ENCODE results near the gene KIRREL3.

KIRREL3 gene

GRCh38 chr11:126747315-126747714 lies 253.3 kb downstream of the KIRREL3 start:
- POLR2A ChIA-PET, result no interaction called here

GRCh38 chr11:126746443-126746842 lies 254.1 kb downstream of the KIRREL3 start:
- no peak overlapping the region for H3K4me3 ChIP-seq (ENCODE audit: low read depth, low read length)
- no peak for TF ChIP-seq CTCF (IDR thresholded peaks at IDR 0.05; ENCODE audit: insufficient read depth, low read length, missing control alignments)
- POLR2A ChIA-PET, result no interaction called here
- CTCF ChIA-PET, result interaction anchor here (0.7 to 1.4 kb wide), 2 partner anchors 10 to 30 kb away, joined by 3 to 4 read pairs; no protein-coding TSS in a partner anchor
- no peak for DNase-seq (ENCODE audit: low read depth, low spot score)

More at GRCh38 chr11:126747315-126747714, 253.3 kb downstream of the KIRREL3 start:
- no peak for TF ChIP-seq CTCF (IDR thresholded peaks at IDR 0.05; ENCODE audit: insufficient read depth, low read length, missing control alignments)
- CTCF ChIA-PET, result interaction anchor here (1.0 to 1.4 kb wide), 2 partner anchors 31 to 140 kb away, joined by 3 to 4 read pairs; no protein-coding TSS in a partner anchor
- no peak overlapping the region for H3K4me3 ChIP-seq (ENCODE audit: low read depth, low read length)
- no peak for DNase-seq (ENCODE audit: low read depth, low spot score)

GRCh38 chr11:126744699-126745098 lies 255.9 kb downstream of the KIRREL3 start:
- TF ChIP-seq CTCF (IDR thresholded peaks at IDR 0.05; ENCODE audit: insufficient read depth, low read length, missing control alignments), result no peak
- ChIA-PET CTCF (no interaction called here), POLR2A (no interaction called here)
- H3K4me3 ChIP-seq (ENCODE audit: low read depth, low read length), result no peak overlapping the region
- no peak for DNase-seq (ENCODE audit: low read depth, low spot score)

GRCh38 chr11:126743628-126744027 lies 256.9 kb downstream of the KIRREL3 start:
- no peak overlapping the region for H3K4me3 ChIP-seq (ENCODE audit: low read depth, low read length)
- ChIA-PET CTCF (interaction anchor here (0.7 to 2.6 kb wide), 4 partner anchors 16 to 247 kb away, joined by 3 to 8 read pairs (median 4); no protein-coding TSS in a partner anchor), POLR2A (no interaction called here)
- no peak for TF ChIP-seq CTCF (IDR thresholded peaks at IDR 0.05; ENCODE audit: insufficient read depth, low read length, missing control alignments)
- no peak for DNase-seq (ENCODE audit: low read depth, low spot score)

GRCh38 chr11:126742582-126742981 lies 258.0 kb downstream of the KIRREL3 start:
- CTCF ChIA-PET, result interaction anchor here (1.1 to 2.6 kb wide), 4 partner anchors 15 to 248 kb away, joined by 3 to 8 read pairs (median 4); no protein-coding TSS in a partner anchor
- no peak for DNase-seq (ENCODE audit: low read depth, low spot score)
- POLR2A ChIA-PET, result no interaction called here
- H3K4me3 ChIP-seq (ENCODE audit: low read depth, low read length), result no peak overlapping the region
- TF ChIP-seq CTCF (IDR thresholded peaks at IDR 0.05; ENCODE audit: insufficient read depth, low read length, missing control alignments), result no peak

- DNase-seq (ENCODE audit: low read depth, low spot score), result no peak
- no peak overlapping the region for H3K4me3 ChIP-seq (ENCODE audit: low read depth, low read length)
- CTCF ChIA-PET, result no interaction called here
- POLR2A ChIA-PET, result no interaction called here
- TF ChIP-seq CTCF (IDR thresholded peaks at IDR 0.05; ENCODE audit: insufficient read depth, low read length, missing control alignments), result no peak
These were observed 259.7 kb downstream of the KIRREL3 start for GRCh38 chr11:126740846-126741245.
